Measurements from ENCODE around the gene RAB35. TPM values are rescaled to one million over a fixed set of nuclear protein-coding genes. Genes with fewer than 3 reads are reported as not detected.

RAB35 gene
- total RNA-seq, 1 donor: 25.0 TPM

- H3K27me3 ChIP-seq (ENCODE audit: insufficient read depth, low read length): no peaks in the 10 kb centered on the region
- H4K20me1 ChIP-seq (ENCODE audit: insufficient read depth, low read length): peaks cover 7% of the 10 kb centered on the region
- H2AFZ ChIP-seq (ENCODE audit: low read length): no peak overlapping the region
- H3K79me2 ChIP-seq (ENCODE audit: insufficient read depth, low read length): no peaks in the 10 kb centered on the region
- H3K4me3 ChIP-seq (ENCODE audit: insufficient read depth, low read length): no peak overlapping the region
- no peaks in the 10 kb centered on the region for H3K4me1 ChIP-seq (ENCODE audit: insufficient read depth, low read length)
- DNase-seq (ENCODE audit: insufficient read length, low spot score, missing footprints): peak; percentile 52
- no peak for TF ChIP-seq CTCF (IDR thresholded peaks at IDR 0.05; ENCODE audit: extremely low read depth, low read depth, low read length)
- no peak overlapping the region for H3K4me2 ChIP-seq (ENCODE audit: insufficient read depth, low read length)
- peaks cover 97% of the 10 kb centered on the region for H3K36me3 ChIP-seq (ENCODE audit: insufficient read depth, low read length)
- no peaks in the 10 kb centered on the region for H3K9me3 ChIP-seq (ENCODE audit: low read depth, low read length)
- no peak overlapping the region for H3K27ac ChIP-seq (ENCODE audit: low read depth, low read length)
Observed at GRCh38 chr12:120159509-120160237, 43.1 kb upstream of the RAB35 start.

- TF ChIP-seq CTCF (IDR thresholded peaks at IDR 0.05; ENCODE audit: extremely low read depth, low read depth, low read length): no peak
- Histone ChIP-seq H2AFZ (ENCODE audit: low read length) (no peak overlapping the region), H3K4me1 (ENCODE audit: insufficient read depth, low read length) (no peaks in the 10 kb centered on the region), H3K79me2 (ENCODE audit: insufficient read depth, low read length) (no peaks in the 10 kb centered on the region), H3K27me3 (ENCODE audit: insufficient read depth, low read length) (no peaks in the 10 kb centered on the region), H3K9me3 (ENCODE audit: low read depth, low read length) (no peaks in the 10 kb centered on the region), H4K20me1 (ENCODE audit: insufficient read depth, low read length) (peaks cover 5% of the 10 kb centered on the region), H3K36me3 (ENCODE audit: insufficient read depth, low read length) (peaks cover 98% of the 10 kb centered on the region), H3K27ac (ENCODE audit: low read depth, low read length) (no peak overlapping the region), H3K4me3 (ENCODE audit: insufficient read depth, low read length) (no peak overlapping the region), H3K4me2 (ENCODE audit: insufficient read depth, low read length) (no peak overlapping the region)
- DNase-seq (ENCODE audit: insufficient read length, low spot score, missing footprints): no peak
Observed at GRCh38 chr12:120158351-120158750, 41.8 kb upstream of the RAB35 start.

DNA sequence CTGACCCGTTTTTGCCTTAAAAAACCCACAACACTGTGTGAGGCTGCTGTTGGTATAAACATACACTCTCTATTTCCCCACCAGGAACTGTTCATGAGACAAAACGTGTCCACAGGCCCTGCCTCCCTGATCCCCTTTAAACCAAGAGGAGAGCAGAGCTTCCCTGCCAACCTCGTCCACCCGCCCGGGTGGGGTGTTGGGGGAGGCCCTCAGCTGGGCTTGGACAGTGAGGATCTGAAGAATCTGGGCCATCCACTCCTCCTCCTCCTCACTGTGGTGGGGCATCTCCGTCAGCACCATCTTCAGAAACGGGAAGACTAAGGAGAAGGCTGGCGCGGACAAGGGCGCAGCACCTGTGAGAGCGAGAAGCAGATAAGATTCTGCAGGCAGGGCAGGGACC lies 41.1 kb upstream of the RAB35 start:
- no peaks in the 10 kb centered on the region for H3K4me1 ChIP-seq (ENCODE audit: insufficient read depth, low read length)
- peaks cover 98% of the 10 kb centered on the region for H3K36me3 ChIP-seq (ENCODE audit: insufficient read depth, low read length)
- no peak overlapping the region for H2AFZ ChIP-seq (ENCODE audit: low read length)
- H3K79me2 ChIP-seq (ENCODE audit: insufficient read depth, low read length): no peaks in the 10 kb centered on the region
- H3K27ac ChIP-seq (ENCODE audit: low read depth, low read length): no peak overlapping the region
- H3K9me3 ChIP-seq (ENCODE audit: low read depth, low read length): no peaks in the 10 kb centered on the region
- H3K4me2 ChIP-seq (ENCODE audit: insufficient read depth, low read length): no peak overlapping the region
- TF ChIP-seq CTCF (IDR thresholded peaks at IDR 0.05; ENCODE audit: extremely low read depth, low read depth, low read length): no peak
- H3K27me3 ChIP-seq (ENCODE audit: insufficient read depth, low read length): no peaks in the 10 kb centered on the region
- H4K20me1 ChIP-seq (ENCODE audit: insufficient read depth, low read length): peaks cover 5% of the 10 kb centered on the region
- H3K4me3 ChIP-seq (ENCODE audit: insufficient read depth, low read length): no peak overlapping the region
- no peak for DNase-seq (ENCODE audit: insufficient read length, low spot score, missing footprints)

GRCh38 chr12:120156315-120157259 lies 40.0 kb upstream of the RAB35 start:
- H4K20me1 ChIP-seq (ENCODE audit: insufficient read depth, low read length): peaks cover 8% of the 10 kb centered on the region
- no peaks in the 10 kb centered on the region for H3K27me3 ChIP-seq (ENCODE audit: insufficient read depth, low read length)
- no peaks in the 10 kb centered on the region for H3K9me3 ChIP-seq (ENCODE audit: low read depth, low read length)
- peaks cover 92% of the 10 kb centered on the region for H3K36me3 ChIP-seq (ENCODE audit: insufficient read depth, low read length)
- peak; percentile 58 for DNase-seq (ENCODE audit: insufficient read length, low spot score, missing footprints)
- no peaks in the 10 kb centered on the region for H3K4me1 ChIP-seq (ENCODE audit: insufficient read depth, low read length)
- no peak overlapping the region for H3K4me3 ChIP-seq (ENCODE audit: insufficient read depth, low read length)
- H3K4me2 ChIP-seq (ENCODE audit: insufficient read depth, low read length): no peak overlapping the region
- H3K79me2 ChIP-seq (ENCODE audit: insufficient read depth, low read length): no peaks in the 10 kb centered on the region
- no peak overlapping the region for H2AFZ ChIP-seq (ENCODE audit: low read length)
- TF ChIP-seq CTCF (IDR thresholded peaks at IDR 0.05; ENCODE audit: extremely low read depth, low read depth, low read length): no peak
- H3K27ac ChIP-seq (ENCODE audit: low read depth, low read length): no peak overlapping the region
